Body of pancreas (tissue), 4 donors: Measurements from ENCODE around the gene CDKAL1.

Source experiments
- POLR2A ChIP-seq, 3 donors: fragments of 450-650 bp; IDR thresholded peaks; one replicate each; pipeline ENCODE4 v1.6.1; 2016; ENCODE audit warnings: antibody characterized with exemption in 3 of 3, mild to moderate bottlenecking in 2 of 3
- TF ChIP-seq, protein P1 (sequence below), 7 experiments: fragments of 450-650 bp in 4 of 7; fragments of 200-600 bp in 3 of 7; sonication (generic) in 3 of 7; IDR thresholded peaks; one replicate each; pipeline ENCODE4 v1.5.1; 2016 to 2019; ENCODE audit warnings: antibody characterized with exemption in 7 of 7

DNA sequence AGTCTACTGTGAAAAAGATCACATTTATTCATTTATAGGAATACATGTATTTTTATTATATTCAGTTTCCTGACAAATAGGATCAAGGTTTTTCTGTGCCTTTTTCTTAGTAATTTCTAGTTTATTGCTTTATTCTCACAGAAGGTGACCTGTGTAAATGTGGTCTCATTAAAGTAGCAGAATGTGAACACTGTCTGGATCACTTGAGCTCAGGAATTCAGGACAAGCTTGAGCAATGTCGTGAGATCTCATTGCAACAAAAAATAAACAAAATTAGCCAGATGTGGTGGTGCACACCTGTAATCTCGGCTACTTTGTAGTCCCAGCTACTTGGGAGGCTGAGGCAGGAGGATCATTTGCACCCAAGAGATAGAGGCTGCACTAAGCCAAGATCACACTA is 516.7 kb downstream of the CDKAL1 start:
- TF ChIP-seq, protein P1, sequence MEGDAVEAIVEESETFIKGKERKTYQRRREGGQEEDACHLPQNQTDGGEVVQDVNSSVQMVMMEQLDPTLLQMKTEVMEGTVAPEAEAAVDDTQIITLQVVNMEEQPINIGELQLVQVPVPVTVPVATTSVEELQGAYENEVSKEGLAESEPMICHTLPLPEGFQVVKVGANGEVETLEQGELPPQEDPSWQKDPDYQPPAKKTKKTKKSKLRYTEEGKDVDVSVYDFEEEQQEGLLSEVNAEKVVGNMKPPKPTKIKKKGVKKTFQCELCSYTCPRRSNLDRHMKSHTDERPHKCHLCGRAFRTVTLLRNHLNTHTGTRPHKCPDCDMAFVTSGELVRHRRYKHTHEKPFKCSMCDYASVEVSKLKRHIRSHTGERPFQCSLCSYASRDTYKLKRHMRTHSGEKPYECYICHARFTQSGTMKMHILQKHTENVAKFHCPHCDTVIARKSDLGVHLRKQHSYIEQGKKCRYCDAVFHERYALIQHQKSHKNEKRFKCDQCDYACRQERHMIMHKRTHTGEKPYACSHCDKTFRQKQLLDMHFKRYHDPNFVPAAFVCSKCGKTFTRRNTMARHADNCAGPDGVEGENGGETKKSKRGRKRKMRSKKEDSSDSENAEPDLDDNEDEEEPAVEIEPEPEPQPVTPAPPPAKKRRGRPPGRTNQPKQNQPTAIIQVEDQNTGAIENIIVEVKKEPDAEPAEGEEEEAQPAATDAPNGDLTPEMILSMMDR (IDR thresholded peaks at IDR 0.05): no peak
- TF ChIP-seq POLR2A (IDR thresholded peaks at IDR 0.05): no peak
